Fibroblast of skin of left quadriceps (primary cell): ENCODE data around the gene PITRM1.

Experiments
- DNase-seq, 2 experiments: peaks; one replicate each; pipeline ENCODE4 v3.0.0-alpha.2; 2013; ENCODE audit warnings: low read depth in 2 of 2

PITRM1 gene

DNA sequence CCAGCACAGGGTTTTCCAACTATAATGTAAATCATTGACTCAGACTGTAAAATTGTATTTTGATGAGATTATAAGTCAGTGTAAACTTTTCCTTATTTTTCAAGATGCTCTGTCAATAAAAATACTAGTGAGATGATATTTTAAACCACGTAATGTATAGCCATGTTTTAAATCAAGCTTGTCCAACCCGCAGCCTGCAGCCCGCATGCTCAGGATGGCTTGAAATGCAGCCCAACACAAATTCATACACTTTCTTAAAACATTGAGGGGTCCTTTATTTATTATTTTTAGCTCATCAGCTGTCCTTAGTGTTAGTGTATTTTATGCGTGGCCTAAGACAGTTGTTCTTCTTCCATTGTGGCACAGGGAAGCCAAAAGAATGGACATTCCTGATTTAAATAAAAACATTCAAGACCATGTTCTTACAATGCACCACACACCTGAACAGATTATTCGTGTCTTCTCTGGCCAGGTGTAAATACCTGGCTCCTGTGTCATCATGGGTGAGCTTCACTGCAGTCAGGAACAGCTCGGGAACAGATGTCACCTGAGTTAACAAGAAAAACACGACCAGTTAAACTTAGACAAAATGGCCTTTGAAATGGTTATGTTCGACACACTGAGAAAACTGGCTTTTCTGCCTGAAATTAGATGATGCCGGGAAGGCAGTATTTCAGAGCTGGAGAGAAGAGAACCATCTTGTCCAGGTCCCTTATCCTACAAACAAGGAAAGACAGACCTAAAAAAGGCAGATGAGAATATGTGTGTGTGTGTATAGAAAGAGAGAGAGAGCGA lies 5.9 kb downstream of the PITRM1 start:
- no peak for DNase-seq

DNA sequence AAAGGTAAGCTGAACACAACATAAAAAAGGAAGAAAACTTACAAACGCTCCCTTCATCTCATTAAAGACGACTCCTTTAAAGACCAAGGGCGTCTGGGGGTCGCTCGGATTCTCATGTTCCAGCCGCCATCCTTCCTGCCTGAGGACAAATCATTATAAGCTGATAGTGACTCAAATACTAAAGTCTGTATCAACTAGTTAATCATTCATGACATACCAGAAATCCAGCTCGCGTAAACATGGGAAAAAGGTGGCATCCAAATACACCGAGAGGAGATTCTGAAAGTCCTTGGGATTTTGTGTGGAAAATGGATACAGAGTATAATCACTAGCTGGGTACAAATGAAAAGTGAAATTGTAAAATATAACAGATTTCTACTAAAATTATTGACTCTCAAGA lies 7.4 kb downstream of the PITRM1 start:
- no peak for DNase-seq

DNA sequence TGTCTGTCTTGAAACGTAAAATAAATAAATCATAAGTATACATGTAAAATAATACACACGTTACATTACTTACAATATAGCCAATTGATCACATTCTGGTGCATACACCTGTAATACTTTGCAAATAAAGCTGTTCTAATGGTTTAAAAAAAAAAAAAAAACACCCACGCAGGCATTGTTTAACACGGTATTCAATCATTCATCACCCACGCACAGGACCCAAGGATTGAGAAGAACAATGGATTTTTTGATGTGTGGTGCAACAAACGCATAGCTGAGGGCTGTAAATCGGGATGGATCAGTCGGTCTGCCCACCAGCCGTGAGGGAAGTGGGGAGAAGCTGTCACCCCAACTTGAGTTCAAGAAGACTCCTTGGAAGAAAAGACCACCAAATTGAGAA lies 8.7 kb downstream of the PITRM1 start:
- no peak for DNase-seq

DNA sequence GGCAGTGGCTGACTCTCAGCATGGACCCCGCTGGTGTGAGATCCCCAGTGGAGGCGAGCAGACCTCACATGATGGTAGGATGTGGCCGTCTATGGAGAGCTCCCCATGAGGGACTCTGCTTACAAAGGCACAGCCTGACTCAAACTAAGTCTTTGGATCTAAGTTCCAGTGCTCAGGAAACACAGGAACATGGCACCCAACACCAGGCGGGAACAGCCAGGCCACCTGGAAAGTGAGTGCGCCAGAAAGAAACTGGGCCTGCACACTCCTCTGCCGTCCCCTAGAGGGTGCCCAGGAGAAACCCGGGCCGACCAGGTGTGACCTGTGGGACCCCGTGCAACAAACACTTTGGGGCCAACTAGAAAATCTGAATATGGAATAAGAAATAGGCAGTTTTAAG lies 10.0 kb downstream of the PITRM1 start:
- DNase-seq: no peak

DNA sequence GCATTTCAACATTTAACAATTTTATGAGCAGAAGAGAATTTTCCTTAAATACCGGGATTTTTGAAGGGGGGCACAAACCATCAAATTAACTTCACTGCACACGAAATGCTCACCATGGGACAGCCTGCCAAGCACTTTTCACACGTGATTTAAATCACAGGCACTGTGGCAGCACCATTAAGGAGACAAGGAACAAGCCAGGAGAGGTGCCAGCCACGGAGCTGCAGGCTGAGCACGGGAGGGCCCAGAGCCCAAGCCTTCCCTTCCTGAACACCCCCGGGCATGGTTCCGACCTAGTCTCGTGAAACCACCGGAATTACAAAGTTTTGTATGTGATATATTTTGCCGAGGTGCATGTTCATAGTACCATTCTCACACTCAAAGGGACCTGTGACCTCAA lies 13.4 kb downstream of the PITRM1 start:
- DNase-seq: no peak

DNA sequence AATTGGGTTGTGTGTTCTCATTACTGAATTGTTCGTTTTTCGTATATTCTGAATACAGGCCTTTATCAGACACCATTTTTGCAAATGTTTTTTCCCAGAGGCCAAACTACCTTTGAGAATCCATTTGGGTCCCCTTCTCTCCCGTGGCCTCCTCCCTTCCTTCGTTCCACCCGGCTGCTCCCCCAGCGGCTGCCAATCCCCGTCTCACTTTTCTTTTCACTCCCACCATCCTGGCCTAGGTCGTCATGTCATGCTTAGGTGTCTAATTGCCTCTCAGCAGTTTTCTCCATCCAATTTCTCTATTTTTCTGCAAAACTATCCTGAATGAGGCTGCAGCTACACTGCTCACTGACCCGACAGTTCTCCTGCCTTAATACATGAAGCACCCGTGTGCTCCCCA lies 17.9 kb downstream of the PITRM1 start:
- DNase-seq: no peak

DNA sequence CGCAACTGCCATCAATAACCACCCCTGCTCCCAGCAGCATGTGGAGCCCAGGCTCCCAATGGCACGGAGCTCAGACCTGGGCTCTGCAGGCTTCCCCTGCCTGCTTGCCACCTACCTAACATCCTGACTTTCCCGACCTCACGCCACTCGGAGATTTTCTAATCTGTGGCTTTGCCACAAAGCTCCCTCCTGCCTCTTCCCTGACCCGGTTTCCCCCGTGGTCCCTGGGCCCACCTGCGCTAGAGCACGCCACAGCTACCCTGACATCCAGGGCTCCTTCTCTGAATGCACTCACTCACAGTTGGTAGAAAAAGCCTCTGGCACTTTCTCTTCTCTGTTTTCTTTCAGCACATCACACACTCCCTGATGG lies 20.0 kb downstream of the PITRM1 start:
- DNase-seq: no peak

DNA sequence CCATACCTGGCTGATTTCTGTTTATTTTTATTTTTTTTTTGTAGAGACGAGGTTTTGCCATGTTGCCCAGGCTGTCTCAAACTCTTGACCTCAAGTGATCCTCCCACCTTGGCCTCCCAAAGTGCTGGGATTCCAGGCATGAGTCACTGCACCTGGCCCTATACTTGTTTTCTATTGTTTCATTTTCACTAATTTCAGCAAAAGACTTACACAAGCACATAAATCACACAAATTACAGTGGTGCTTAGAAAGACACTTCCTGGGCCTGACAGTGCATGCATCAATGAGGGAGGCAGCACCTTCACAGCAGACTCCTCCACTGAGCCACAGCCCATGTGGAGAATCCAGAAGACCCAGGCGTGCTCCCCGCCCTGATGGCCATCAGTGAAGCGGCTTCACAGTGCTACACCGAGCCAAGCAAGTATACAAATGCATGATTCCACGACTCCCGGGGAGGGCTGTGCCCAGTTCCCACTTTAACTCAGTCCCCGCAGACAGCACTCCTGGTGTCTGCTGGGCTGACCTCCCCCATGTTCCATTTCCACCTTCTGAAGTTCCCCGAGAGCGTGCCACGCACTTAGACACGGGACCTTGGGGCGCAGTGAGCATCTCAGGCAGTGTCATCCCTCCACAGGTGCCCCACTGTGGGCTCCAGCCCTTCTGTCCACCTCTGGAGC lies 20.6 kb downstream of the PITRM1 start:
- no peak for DNase-seq

DNA sequence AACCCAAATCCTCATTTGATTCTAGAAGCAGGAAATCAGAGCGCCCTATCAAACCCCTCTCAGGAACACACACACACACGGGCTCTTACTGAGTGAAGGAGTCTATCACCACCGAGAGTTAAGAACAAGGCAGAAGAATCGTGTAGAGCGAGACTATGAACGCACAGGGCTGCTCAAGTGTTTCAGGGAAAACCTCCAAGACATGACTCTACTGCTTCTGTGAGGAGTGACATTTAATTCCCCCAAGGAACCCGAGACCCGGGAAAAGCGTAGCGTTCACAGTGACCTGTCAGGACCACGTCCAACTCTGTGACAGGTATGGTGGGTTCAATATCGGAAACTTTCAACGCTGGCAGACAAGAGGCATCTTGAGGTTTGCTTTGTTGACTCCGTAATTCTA lies 21.6 kb downstream of the PITRM1 start:
- DNase-seq: no peak

DNA sequence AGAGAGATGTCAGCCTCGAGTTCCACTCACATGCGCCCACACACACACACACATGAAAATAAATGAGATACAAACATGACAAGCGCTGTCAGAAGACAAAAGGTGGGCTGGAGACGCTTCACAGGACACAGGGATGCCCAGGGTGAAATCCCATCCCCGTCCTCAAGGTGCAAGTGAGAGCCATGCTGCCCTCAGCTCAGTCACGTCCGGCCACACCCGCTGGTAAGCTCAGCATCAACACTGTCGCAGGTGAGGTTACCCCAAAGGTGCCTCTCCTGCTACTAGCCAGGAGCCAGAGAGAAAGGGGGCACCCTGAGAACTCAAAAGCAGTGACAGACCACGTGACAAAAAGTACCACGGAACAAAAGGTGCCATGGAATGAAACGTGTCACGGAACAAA lies 22.2 kb downstream of the PITRM1 start:
- DNase-seq: no peak

DNA sequence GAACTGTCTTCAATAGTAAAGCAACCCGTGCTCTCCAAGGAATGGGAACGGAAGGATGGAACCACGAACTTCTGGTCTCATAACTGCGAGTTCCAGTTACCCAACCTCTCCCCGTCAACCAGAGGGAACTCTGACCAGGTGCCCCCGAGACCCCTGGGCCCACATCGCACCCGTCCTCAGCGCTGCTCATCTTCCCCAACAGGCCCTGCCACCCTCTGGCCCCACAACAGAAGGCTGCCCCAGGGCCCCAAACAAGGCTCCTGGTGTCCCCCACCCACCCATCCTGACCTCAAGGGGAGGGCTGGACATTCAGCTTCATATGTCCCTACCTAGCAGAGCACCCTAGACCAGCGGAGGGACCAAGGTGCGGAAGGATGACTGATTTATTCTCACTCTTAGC lies 22.7 kb downstream of the PITRM1 start:
- DNase-seq: no peak

DNA sequence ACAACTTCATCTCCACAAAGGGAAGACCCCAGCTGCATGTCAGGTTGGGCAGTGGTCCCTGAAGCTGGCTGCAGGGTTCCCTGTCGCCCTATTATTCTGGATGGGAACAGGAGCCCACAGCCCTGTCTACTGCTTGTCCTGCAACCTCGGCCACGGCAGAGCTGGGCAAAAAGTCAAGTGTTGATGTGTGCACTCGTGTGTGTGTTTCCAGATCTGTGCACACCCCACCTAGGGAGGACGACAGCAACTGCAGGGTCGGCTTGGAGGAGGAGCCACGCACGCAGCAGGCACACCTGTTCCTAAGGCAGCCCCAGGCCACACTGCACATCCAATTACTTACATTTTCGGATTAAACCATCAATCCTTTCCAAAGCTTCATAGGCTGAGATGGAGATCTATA lies 23.6 kb downstream of the PITRM1 start:
- DNase-seq: no peak

DNA sequence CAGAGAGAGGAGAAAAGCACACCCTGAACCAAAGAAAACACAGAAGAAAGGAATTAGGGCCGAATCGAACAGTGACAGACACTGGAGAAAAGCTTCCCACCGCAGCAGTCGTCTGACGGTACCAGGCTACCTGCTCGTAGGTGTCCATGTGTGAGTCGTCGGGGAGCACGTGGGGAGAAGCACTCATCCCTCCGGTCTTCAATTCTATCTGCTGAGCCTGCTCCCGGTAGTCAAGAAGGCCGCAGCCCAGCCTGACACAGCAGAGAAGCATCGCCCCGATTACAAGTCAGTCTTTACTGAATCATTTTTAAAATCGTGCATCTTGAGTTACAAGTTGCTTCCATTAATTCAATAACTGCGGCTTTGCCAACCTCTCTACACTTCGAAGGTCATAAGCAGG lies 24.5 kb downstream of the PITRM1 start:
- no peak for DNase-seq

DNA sequence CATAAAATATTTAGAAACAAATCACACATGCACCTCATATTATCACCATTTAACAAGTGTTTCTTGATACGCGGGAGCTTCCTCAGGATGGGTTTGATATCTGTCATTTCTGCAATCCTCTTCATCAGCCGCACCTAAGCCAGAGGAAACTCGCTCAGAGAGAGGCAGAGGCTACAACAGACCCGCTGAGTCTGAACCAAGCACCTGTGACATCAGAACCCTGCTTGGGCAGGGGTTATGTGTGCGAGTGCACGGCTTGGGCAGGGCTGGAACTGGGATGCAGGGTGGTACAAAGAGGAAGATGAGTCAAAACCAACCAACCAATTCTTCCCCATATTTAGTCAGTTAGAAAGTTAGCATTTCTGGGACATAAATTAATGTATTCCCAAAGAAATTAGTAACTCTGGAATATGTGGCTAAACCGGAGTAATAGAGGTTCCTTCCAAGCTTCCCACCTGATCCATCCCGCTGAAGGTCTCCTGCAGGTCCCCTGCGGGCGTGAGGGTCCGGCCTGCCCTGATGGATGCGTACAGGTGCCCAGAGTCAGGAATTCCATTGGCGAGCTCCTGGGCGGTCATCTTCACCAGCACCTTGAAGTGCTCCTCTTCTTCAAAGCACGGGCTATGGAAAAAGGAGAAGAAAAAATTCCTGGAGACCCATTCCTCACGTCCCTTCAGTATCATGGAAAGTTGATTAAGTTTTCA lies 25.3 kb downstream of the PITRM1 start:
- no peak for DNase-seq

DNA sequence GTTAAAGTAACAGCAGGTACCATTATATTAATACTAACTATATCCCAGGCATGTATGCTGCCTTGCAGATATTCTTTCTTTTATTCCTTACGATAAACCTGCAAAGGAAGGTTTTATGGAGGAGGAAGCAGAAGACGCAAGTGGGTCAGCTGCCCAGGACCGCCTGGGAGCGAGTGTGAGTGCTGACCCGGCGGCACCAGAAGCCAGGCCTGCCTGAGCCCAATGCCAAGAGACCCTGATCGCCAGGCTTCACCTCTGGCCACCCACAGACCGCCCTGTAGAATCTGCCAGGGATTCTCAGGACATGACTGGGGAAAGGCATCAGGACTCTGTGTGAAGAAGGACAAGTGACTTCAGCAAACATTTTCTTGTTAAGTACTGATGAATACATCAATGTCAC lies 26.3 kb downstream of the PITRM1 start:
- DNase-seq: no peak

DNA sequence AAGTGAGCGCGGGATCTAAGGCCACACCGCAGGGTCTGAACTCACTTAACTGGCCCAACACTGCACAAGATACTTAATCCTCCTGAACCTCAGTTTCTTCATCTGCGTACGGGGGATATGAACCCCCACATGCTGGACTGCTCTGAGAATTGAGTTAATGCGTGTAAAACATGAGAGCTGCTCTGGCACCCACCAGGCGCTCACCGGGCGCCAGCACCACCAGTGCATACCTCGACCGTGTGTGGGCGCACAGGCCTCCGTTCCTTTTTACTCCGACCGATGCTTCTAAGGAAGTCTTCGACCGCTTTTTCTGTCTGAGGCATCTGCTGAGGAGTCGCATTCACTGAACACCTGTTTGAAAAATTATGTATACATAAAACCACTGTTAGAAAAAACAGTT lies 27.2 kb downstream of the PITRM1 start:
- no peak for DNase-seq

DNA sequence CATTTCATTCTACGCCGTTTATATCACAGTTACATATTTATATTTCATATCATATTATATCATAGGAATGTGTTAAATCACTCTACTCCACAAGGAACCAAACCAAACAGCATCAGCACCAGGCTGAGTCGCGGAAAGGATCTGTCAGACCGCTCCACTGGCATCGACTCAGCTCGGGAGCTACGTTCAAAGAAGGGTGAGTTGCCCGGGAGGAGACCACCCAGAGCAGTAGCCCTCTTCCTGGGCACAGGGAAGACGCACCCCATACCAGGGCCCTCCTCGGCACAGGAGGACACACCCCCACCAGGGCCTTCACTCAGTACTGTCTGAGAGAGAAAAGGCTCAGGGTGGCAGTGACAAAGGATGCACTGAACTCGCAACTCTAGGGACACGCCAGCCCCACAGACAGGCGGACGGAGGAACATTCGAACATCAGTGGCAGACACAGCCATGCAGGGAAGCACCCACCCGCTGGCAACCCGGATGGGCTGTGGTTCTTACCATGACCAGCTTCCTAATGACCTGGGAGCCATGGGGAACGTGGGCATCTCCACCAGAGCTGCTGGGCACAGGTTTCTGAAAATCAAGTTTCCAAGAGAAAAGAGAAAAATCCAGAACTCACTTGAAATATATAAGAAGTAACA lies 28.7 kb downstream of the PITRM1 start:
- DNase-seq: no peak

DNA sequence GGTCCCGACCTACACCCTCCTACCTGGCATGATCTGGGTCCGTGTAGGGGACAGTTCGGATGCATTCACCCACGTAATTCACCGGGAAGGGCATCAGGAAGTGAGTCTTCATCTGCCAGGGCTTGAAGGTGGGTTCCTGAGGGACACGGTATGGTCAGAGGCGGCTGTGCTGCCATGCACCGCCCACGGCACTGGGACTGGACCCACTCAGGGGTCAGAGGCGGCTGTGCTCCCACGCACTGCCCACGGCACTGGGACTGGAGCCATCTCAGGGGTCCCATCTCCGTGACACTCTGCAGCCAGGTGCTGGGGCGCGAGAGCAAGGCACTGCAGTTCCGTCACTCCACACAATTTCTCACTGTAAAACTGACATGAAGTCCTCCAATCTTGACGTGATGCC lies 29.2 kb downstream of the PITRM1 start:
- DNase-seq: no peak

DNA sequence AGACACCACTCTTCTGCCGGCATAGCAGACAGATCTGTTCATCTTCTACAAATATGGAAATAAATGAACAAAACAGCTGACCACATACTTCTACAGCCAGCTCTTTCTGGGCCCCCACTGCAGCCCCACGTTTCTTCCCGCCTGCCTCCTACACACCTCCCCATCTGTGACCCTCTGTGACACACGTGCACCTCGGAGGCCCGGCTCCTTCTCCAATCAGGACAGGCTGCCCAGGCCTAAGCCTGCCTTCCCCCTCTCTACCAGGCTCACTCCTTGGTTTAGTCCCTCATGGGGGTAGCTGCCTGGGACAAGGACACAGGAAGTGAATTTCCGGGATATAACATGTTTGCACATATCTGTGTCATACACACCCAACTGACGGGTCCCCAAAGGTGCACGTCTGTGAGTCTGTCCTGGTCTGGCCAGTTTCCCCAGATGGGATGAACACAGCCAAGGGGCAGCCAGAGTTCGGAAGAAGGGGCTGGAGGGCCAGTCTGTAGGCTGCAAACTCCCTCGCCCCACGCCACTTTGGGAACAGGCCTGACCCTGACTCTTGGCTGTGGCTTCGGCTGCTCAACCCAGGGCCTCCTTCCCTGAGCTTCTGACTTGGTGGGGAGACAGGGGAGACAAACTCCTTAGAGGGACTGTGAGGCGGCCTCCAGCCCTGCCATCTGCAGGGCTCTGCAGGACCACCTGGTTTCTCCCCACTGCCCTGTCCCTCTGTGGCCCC lies 30.3 kb downstream of the PITRM1 start:
- DNase-seq: no peak

DNA sequence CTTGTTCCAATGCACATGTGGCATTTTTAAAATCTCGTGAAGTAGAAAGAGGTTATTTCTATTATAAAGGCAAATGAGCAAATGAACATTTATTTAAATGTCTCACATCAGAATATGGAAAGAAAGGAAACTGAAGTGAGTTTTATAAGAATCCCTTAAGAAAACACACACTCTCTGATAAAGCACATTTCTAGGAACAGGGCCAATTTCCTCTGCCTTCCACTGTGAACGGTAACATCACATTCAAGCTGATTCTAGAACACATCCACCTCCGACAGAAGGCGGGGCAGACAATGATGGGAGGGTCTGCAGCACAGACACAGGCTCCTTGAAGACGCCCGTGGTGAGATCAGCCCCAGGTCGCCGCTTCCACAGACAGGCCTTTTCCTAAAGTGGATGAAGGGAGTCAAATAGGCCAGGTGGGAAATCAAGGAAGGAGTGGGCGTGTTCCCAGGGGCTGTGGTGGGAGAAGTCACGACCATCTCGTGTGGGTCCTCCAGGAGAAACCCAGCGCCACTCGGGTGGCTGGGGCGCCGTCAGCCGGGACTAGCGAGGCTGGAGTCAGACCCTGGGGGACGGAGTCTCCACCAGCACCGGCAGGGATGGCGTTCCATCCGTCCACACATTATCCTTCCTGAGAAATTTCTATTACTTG lies 31.1 kb downstream of the PITRM1 start:
- DNase-seq: no peak

DNA sequence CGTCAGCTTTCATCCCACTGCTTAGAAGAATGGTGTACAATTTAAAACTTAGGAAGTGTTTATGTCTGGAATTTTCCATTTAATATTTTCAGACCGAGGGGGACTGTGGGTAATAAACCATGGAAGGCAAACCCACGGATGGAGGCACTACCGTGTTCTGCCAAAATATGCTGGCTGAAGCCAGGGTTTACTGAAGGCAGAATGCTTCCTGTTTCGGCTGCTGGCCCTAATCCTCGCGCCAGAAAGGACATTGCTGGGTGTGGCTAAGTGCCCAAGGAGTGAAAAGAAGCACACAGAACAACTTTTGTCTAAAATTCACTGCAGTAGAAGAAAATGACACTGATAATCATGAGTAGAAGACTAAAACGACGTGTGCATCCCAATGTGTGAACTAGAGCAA lies 32.3 kb downstream of the PITRM1 start:
- DNase-seq: no peak
